Mucosa of stomach (tissue), 1 donor: Measurements from ENCODE around the gene BLID.

Source experiments
- H3K27me3 ChIP-seq: one replicate; pipeline ENCODE4 v1.7.0; 2013; ENCODE audit warnings: mild to moderate bottlenecking, low read length; ENCODE audit not compliant: control insufficient read depth, insufficient read depth
- H3K36me3 ChIP-seq: one replicate; pipeline ENCODE4 v1.7.0; 2013; ENCODE audit warnings: low read length; ENCODE audit not compliant: control insufficient read depth, insufficient read depth
- H3K4me1 ChIP-seq: one replicate; pipeline ENCODE4 v1.7.0; 2013; ENCODE audit warnings: mild to moderate bottlenecking, low read length; ENCODE audit not compliant: control insufficient read depth, insufficient read depth
- H3K4me3 ChIP-seq: one replicate; pipeline ENCODE4 v1.7.0; 2013; ENCODE audit warnings: low read length
- H3K9ac ChIP-seq: one replicate; pipeline ENCODE4 v1.7.0; 2013; ENCODE audit warnings: mild to moderate bottlenecking, low read length, moderate library complexity
- H3K9me3 ChIP-seq: one replicate; pipeline ENCODE4 v1.7.0; 2013; ENCODE audit warnings: mild to moderate bottlenecking, low read length, moderate library complexity; ENCODE audit not compliant: control insufficient read depth
- donor health status: Pancreatic carcinoma.

The BLID gene

GRCh38 chr11:122085264-122085663, 30.8 kb downstream of the BLID start:
- Histone ChIP-seq H3K4me1 (no peaks in the 10 kb centered on the region), H3K27me3 (no peaks in the 10 kb centered on the region), H3K36me3 (no peaks in the 10 kb centered on the region), H3K9me3 (no peaks in the 10 kb centered on the region), H3K4me3 (no peak overlapping the region), H3K9ac (no peak overlapping the region)

GRCh38 chr11:122082205-122082604, 33.8 kb downstream of the BLID start:
- H3K9ac ChIP-seq = no peak overlapping the region
- no peaks in the 10 kb centered on the region for H3K4me1 ChIP-seq
- H3K36me3 ChIP-seq = no peaks in the 10 kb centered on the region
- no peak overlapping the region for H3K4me3 ChIP-seq
- H3K9me3 ChIP-seq = no peaks in the 10 kb centered on the region
- no peaks in the 10 kb centered on the region for H3K27me3 ChIP-seq

- Histone ChIP-seq H3K9me3 (no peaks in the 10 kb centered on the region), H3K4me3 (no peak overlapping the region), H3K36me3 (no peaks in the 10 kb centered on the region), H3K9ac (no peak overlapping the region), H3K4me1 (no peaks in the 10 kb centered on the region), H3K27me3 (no peaks in the 10 kb centered on the region)
Observed at GRCh38 chr11:122081073-122081472, 34.9 kb downstream of the BLID start.

- no peaks in the 10 kb centered on the region for H3K4me1 ChIP-seq
- no peak overlapping the region for H3K9ac ChIP-seq
- H3K9me3 ChIP-seq = no peaks in the 10 kb centered on the region
- H3K4me3 ChIP-seq = no peak overlapping the region
- no peaks in the 10 kb centered on the region for H3K36me3 ChIP-seq
- H3K27me3 ChIP-seq = no peaks in the 10 kb centered on the region
Observed at GRCh38 chr11:122077459-122077858, 38.6 kb downstream of the BLID start.

- Histone ChIP-seq H3K4me3 (no peak overlapping the region), H3K27me3 (no peaks in the 10 kb centered on the region), H3K4me1 (no peaks in the 10 kb centered on the region), H3K36me3 (no peaks in the 10 kb centered on the region), H3K9me3 (no peaks in the 10 kb centered on the region), H3K9ac (no peak overlapping the region)
Observed at GRCh38 chr11:122076512-122077120, 39.4 kb downstream of the BLID start.

- no peaks in the 10 kb centered on the region for H3K27me3 ChIP-seq
- no peaks in the 10 kb centered on the region for H3K4me1 ChIP-seq
- no peaks in the 10 kb centered on the region for H3K36me3 ChIP-seq
- H3K9ac ChIP-seq = no peak overlapping the region
- no peak overlapping the region for H3K4me3 ChIP-seq
- no peaks in the 10 kb centered on the region for H3K9me3 ChIP-seq
Observed at GRCh38 chr11:122075016-122075415, 41.0 kb downstream of the BLID start.

GRCh38 chr11:122074022-122074421, 42.0 kb downstream of the BLID start:
- no peak overlapping the region for H3K4me3 ChIP-seq
- H3K27me3 ChIP-seq = no peaks in the 10 kb centered on the region
- no peaks in the 10 kb centered on the region for H3K36me3 ChIP-seq
- no peaks in the 10 kb centered on the region for H3K4me1 ChIP-seq
- H3K9me3 ChIP-seq = no peaks in the 10 kb centered on the region
- H3K9ac ChIP-seq = no peak overlapping the region

- Histone ChIP-seq H3K9me3 (no peaks in the 10 kb centered on the region), H3K9ac (no peak overlapping the region), H3K27me3 (no peaks in the 10 kb centered on the region), H3K4me1 (no peaks in the 10 kb centered on the region), H3K4me3 (no peak overlapping the region), H3K36me3 (no peaks in the 10 kb centered on the region)
Observed at GRCh38 chr11:122071709-122072202, 44.3 kb downstream of the BLID start.

- H3K36me3 ChIP-seq = no peaks in the 10 kb centered on the region
- no peaks in the 10 kb centered on the region for H3K27me3 ChIP-seq
- no peaks in the 10 kb centered on the region for H3K4me1 ChIP-seq
- H3K9ac ChIP-seq = no peak overlapping the region
- H3K4me3 ChIP-seq = no peak overlapping the region
- H3K9me3 ChIP-seq = no peaks in the 10 kb centered on the region
Observed at GRCh38 chr11:122069707-122070360, 46.2 kb downstream of the BLID start.

GRCh38 chr11:122068837-122069236, 47.2 kb downstream of the BLID start:
- no peaks in the 10 kb centered on the region for H3K36me3 ChIP-seq
- no peak overlapping the region for H3K4me3 ChIP-seq
- H3K4me1 ChIP-seq = no peaks in the 10 kb centered on the region
- H3K9ac ChIP-seq = no peak overlapping the region
- H3K9me3 ChIP-seq = no peaks in the 10 kb centered on the region
- no peaks in the 10 kb centered on the region for H3K27me3 ChIP-seq

- Histone ChIP-seq H3K36me3 (no peaks in the 10 kb centered on the region), H3K27me3 (no peaks in the 10 kb centered on the region), H3K9me3 (no peaks in the 10 kb centered on the region), H3K9ac (no peak overlapping the region), H3K4me3 (no peak overlapping the region), H3K4me1 (no peaks in the 10 kb centered on the region)
Observed at GRCh38 chr11:122068141-122068540, 47.9 kb downstream of the BLID start.
